GM19468 (cell line): Measurements from ENCODE around the gene RASA3.

Experiments
- ATAC-seq: cut with Tn5 transposase; IDR thresholded peaks from one replicate; pipeline ENCODE4 v1.9.1; 2021; ENCODE audit warnings: mild to moderate bottlenecking, moderate library complexity, moderate number of reproducible peaks; ENCODE audit not compliant: unreplicated experiment; ENCODE audit errors: extremely low read depth

RASA3 gene

DNA sequence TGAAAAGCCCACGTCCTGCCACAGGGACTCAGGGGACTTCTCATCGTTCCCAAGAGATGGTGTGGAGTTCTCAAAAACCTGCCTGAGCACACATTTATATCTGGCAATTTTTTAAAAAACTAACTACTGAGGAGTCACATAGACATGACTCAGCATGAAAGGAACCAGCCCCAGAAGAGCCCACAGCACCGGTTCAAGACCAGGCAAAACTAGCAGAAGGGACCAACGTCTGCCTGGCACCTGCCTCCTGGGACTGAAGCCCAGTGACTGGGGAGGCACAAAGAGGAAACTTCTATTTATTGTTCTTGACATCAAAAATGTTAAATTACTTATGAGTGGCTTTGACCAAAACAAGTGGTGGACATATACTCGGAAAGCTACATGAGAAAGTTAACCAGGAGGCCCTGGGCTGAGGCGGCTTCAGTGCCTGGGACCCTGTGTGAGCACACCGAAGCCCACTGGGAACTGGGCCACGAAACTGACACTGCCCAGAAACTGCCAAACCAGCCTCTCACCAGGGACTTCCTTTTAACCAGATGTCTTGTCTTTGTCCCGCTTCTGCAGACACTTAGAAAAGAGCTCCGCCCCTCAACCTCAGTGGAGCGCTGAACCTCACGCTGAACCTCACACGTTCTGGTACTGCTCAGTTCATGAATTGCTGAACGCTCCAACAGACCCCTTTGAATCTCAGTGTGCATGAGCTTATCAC is 184.2 kb downstream of the RASA3 start:
- ATAC-seq = no peak

DNA sequence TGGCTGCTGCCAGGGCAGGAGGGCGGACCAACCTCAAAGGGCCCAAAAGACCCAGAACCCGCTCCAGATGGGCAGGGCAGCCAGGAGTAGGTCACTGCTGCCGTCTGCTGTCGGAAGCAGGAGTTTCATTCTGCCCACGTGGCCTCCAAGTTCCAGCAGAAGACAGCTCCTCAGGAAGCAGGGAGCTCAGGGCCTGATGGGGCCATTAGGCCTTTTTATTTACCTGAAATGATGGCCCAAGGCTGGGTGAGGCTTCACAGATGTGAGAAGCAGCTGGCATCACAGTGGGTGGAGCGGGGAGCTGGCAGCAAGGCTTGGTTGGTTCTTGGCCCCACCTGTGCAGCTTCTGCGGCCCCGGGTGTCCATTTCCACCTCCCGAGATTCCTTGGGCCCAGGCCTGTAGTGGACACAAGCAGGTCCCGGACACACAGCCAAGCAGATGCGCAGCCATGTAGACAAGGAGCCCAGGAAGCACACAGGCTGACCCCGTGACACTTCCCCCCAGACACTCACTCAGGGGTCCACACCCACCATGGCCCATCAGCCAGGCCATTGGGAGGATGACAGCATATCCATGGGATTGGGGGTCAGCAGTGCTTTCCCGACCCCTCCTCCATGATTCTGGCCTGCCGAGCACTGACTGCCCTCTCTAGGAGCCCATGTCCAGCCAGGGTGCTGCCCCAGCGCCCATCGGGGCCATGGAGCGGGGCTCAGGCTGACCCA is 185.0 kb downstream of the RASA3 start:
- ATAC-seq = no peak

- no peak for ATAC-seq
Observed at GRCh38 chr13:113946409-113947181, 185.8 kb downstream of the RASA3 start.

- no peak for ATAC-seq
Observed at GRCh38 chr13:113945857-113946408, 186.5 kb downstream of the RASA3 start.

GRCh38 chr13:113943821-113944565 is 188.4 kb downstream of the RASA3 start:
- no peak for ATAC-seq

- ATAC-seq = no peak
Observed at GRCh38 chr13:113942591-113943103, 189.8 kb downstream of the RASA3 start.

GRCh38 chr13:113941571-113942191 is 190.7 kb downstream of the RASA3 start:
- ATAC-seq = no peak

DNA sequence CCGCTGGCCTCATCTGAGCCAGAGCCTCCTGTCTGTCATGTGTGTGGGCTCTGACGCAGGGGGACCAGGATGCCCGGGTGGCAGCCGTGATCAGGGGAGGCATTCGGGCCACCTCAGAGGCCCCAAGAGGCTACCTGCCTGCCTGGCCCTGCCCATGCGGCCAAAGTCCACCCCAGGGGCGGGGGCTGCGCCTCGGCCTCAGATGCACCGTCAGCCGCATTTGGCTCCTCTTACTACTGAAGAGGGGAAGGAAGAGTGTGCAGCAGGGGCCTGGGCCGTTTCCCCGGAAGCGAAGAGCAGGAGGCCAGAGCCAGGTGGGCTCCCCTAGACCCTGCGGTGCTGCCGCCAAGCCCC is 192.5 kb downstream of the RASA3 start:
- ATAC-seq = no peak

DNA sequence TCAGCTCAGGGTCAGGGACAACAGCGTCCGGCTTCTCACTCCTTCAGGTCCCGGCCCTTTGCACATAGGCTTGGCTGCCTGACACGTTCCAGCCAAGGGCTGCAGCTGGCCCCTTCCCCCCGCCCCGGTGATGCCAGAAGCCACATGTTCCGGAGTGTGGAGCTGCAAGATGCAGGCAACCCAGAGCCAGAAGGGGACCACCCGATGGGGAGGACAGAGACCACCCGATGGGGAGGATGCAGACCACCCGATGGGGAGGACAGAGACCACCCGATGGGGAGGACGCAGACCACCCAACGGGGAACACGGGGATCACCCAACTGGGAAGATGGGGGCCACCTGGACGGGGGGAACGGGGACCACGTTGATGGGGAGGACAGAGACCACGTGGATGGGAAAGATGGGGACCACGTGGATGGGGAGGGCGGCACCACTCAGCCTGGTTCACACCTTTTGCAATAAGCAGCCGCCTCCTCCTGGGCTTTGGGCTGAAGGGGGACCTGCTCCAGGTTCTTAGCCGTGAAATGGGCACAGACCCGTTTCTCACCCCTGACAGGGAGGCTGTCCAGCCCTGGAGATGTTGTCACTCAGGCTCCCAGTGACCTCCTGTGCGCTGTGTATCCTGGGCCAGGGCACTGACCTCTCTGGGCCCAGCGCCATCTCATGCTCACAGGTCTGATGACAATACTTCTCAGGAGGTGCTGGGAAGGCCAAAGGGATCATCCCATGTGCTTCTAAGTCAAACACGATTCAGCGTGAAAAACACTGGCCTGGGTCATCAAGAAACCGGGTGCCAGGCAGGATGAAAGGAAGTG is 193.1 kb downstream of the RASA3 start:
- no peak for ATAC-seq

- ATAC-seq = no peak
Observed at GRCh38 chr13:113938716-113939115, 193.7 kb downstream of the RASA3 start.

DNA sequence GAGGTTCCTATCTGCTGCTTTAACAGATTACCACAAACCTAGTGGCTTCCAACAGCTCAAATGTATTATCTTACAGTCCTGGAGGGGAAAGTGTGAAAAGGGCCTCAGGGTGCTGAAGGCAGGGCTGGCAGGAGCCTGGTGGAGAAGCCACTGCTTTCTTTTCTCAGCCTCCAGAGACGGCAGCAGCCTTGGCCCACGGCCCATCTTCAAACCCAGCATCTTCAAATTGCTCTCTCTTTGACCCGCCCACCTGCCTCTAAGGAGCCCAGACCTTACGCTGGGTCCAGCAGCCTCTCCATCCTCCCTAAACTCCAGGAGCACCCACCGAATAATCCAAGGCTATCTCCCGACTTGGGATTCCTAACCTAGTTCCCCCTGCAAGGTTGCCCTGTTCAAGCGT is 194.2 kb downstream of the RASA3 start:
- no peak for ATAC-seq

DNA sequence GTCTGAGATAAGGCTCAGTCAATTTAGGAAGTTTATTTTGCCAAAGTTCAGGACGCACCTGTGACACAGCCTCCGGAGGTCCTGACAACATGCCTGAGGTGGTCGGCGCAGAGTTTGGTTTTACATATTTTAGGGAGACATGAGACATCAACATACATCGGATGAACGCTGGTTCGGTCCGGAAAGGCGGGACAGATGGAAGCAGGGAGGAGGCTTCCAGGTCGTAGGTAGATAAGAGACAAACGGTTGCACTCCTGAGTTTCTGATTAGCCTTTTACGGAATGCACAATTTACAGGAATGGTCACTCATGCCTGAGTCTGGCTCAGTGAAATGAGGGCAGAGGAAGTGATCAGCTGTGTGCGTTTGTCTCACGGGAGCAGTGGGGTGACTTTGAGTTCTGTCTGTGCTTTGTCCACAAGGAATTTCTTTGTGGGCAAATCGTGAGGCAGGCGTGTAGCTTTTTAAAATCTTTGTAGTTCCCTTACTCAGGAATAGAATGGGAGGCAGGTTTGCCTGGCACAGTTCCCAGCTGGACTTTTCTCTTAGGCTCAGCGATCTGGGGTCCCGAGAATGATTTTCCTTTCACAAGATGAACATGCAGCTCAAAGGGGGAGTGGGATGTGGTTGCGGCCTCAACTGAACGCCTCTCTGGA is 194.8 kb downstream of the RASA3 start:
- no peak for ATAC-seq

- no peak for ATAC-seq
Observed at GRCh38 chr13:113937073-113937472, 195.3 kb downstream of the RASA3 start.

- ATAC-seq = no peak
Observed at GRCh38 chr13:113936166-113936965, 196.1 kb downstream of the RASA3 start.

DNA sequence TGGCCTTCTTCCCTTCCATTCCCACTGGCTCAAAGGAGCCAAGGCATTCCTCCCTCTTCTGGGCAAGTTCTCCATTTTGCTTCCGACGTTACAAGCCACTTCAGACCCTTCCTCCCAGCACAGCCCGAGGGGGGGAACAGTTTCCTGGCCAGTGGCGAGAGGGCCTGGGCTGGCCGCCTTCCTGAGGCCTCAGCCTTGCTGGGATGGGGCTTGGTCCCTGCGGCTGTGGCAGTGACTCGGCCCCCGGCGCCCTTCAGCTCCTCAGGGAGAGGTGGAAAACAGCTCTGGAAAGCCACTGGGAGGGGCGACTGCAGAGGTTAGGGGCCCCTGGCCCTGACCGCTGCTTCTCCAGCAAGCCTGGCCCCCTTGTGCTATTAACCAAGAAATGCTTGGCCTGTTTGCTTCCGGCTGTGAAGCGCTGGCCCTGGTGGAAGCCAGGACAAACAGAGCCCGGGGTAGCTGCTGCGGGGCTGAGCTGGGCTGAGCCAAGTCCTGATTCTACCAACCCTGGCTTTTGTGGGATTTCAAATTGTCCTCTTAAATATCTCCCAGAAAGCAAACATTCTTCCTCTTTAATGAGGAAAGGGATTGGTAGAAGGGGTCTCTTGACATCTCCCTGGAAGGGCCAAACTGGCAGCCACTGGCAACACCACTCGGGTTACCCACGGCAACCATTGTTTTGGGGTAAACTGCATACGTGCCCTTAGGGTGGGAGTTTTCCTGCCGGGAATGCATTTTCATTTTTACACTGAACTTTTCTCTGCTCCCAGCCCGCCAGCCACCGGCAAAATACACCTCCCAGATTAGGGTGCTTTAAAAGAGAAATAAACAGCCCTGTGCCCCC is 197.2 kb downstream of the RASA3 start:
- ATAC-seq = no peak

DNA sequence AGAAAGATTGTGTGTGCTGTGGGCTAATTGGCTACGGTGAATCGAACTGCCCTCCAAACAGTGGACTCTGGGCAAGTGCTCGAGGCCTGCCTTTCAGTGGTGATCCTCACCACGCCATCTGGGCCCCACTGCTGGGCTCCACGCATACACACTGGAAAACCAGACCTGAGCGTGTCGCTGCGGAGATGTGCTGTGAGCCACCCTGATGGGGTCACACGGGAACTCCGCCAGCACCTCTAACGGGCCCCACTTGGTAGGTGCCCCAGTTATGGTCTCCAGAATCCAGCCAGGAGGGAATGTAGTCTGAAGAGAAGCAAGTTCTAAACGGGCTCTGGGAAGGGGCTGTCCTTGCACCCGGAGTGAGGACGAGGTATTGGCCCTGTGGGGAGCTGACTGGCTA is 197.8 kb downstream of the RASA3 start:
- ATAC-seq = no peak

GRCh38 chr13:113933901-113934300 is 198.5 kb downstream of the RASA3 start:
- ATAC-seq = no peak
